Ramos (cell line): ENCODE measurements around the gene BASP1.

Experiments used
- in situ Hi-C: fragments of 300-500 bp; cut with MboI; formaldehyde crosslinking; loops from one replicate; pipeline ENCODE4 v1.14.3; 2022; ENCODE audit warnings: low sequenced_read_pairs; ENCODE audit not compliant: unreplicated experiment

Gene BASP1, protein sequence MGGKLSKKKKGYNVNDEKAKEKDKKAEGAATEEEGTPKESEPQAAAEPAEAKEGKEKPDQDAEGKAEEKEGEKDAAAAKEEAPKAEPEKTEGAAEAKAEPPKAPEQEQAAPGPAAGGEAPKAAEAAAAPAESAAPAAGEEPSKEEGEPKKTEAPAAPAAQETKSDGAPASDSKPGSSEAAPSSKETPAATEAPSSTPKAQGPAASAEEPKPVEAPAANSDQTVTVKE

DNA sequence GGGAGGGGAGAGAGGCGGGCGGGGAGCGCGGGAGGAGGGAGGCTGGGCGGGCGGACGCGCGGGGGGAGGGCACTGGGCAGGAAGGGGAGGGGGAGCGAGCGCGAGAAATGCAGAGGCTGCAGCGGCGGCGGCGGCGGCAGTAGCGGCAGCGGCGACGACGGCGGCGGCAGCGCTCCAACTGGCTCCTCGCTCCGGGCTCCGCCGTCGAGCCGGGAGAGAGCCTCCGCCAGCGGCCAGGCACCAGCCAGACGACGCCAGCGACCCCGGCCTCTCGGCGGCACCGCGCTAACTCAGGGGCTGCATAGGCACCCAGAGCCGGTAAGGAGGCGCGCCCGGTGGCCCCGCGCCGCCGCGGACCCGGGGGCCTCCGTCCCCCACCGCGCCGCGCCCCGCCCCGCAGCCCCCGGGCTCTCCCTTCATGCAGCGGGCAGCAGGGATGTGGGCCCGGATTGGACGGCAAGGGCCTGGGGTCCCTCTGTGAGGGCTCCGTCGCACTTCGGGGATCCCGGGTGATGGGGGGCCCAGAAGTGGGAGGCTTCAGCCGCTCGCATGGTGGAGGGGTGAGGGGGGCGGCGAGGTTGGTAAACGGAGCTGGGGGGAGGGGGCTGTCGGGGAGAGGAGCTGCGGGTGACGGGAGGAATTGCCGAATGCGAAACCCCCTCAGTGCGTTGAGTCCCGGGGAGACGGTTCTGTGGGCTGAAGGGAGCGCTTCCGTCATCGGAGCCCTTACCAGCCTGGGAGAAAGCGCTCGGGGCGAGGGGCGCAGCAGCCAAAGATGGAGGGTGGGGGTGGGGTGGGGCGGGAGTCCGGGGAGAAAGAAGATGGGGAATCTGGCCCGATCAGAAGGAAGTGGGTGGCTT, at the start of gene BASP1:
TSS of gene BASP1 (plus strand) at position 139 of the 860 bp plus-strand sequence. CDS start 57,586 bp downstream, outside the sequence.
- in situ Hi-C loops: loop anchor here (10.0 kb wide), 1 partner anchor 1087 kb away; no protein-coding TSS in a partner anchor

- in situ Hi-C loops: no loop called here
Observed at GRCh38 chr5:17169507-17169906, 47.9 kb upstream of the BASP1 start.

- in situ Hi-C loops: no loop called here
Observed at GRCh38 chr5:17172791-17173190, 44.6 kb upstream of the BASP1 start.

DNA sequence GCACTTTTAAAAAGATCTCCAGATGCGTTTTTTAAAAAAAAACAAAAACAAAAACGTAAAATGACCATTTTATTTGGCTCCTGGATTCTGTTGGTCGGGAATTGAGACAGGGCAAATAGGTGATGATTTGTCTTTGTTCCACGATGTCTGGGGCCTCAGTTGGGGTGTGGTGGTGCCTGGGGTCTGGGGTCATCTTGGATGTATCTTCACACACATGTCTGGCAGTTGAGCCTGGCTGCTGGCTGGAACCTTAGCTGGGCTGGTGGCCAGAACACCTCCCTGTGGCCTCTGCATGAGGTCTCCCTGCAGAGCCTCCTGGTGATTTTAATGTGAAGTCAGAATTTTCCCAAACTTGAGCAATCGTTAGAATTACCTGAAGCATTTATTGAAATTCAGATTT, 42.5 kb upstream of the BASP1 start:
- in situ Hi-C loops: no loop called here

- in situ Hi-C loops: no loop called here
Observed at GRCh38 chr5:17177501-17178372, 39.7 kb upstream of the BASP1 start.

DNA sequence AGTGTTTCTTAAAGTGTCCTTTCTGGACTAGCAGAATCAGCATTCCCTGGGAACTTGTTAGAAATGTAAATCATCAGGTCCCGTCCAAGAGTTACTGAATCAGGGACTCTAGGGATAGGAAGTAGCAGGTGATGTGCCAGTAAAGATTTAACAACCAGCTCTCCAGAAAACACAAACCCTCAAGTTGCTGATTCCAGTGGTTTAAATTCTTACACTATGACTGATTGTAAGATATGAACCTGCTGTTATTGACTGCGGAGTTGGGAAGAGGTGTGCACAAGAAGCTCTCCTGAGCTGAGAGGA, 39.1 kb upstream of the BASP1 start:
- in situ Hi-C loops: no loop called here

DNA sequence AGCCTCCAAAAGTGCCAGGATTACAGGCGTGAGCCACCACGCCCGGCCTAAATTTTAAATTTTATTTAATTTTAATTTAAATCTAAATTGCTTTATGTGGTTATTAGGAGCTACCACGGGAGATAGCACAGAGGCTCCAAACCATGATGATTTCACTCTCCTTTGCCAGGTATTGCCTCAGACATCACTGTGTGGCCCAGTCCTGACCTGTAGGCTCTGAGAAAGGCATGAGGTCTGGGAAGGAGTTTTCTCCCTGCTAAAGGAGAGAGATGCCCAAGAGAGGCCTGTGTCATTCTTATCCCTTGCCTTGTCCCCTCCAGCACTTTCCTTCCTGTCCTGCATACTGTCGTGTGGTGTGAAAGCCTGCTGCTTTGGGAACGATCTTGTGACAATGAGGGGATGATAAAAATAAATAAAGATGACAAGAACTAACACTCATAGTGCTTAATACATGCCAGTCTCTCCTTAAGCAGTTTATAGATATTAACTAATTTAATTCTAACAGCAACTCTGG, 37.0 kb upstream of the BASP1 start:
- in situ Hi-C loops: loop anchor here (10.0 kb wide), 1 partner anchor 386 kb away; no protein-coding TSS in a partner anchor

DNA sequence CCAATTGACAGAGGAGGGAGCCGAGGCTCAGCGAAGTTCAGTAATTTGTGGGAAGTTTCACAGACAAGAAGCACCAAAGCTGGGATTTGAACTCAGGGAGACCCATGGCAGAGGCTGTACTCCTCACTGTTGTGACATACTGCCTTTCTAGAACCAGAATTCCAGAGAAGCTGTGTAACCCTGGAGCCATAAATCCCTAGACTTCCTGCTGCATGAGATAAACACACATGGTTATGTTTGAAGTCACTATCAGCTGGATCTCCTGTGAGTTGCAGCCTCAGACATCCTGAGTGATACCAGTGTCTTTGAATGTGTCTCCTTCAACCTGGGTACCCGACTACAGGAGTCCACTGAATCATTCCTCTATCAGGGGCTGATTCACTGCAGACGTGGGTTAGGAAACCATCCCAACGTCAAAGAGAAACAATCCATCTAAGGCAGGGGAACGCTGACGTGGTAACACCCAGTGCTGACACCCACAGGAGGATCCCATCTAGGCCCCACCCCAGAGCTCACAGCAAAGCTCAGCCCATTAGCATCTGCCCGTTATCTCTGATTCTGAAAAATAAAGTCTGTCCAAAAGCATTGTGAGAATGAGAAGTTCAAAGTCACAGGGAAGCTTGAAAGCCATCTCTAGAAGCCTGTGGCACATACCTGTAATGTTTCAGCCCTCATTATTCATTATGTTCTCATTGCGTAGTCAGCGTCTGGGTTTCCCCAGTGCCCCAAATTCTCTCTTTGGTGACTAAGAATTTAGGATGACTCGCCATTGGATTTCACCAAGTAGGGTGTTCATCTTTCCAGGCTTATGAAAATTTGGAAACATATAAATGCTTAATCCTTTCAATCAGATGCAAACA, 36.3 kb upstream of the BASP1 start:
- in situ Hi-C loops: loop anchor here (10.0 kb wide), 1 partner anchor 386 kb away; no protein-coding TSS in a partner anchor

DNA sequence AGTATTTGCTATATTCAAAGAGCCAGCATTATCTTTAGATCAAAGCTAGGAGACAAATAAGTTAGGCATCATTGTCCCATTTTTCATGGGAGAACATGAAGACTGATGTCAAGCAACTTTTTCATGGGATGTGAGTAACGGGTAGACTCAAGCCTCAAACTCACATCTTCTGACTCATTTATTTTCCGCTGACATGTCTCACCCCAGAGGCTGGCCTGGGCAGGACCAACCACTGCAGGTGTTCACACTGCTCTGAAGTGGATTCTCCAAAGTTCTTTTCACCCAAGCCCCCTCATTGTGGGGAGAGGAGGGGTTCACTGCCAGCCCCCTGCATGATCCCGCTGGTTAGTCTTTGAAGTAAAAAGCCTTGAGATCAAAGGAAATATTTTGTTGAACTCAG, 34.9 kb upstream of the BASP1 start:
- in situ Hi-C loops: loop anchor here (10.0 kb wide), 1 partner anchor 388 kb away; no protein-coding TSS in a partner anchor

DNA sequence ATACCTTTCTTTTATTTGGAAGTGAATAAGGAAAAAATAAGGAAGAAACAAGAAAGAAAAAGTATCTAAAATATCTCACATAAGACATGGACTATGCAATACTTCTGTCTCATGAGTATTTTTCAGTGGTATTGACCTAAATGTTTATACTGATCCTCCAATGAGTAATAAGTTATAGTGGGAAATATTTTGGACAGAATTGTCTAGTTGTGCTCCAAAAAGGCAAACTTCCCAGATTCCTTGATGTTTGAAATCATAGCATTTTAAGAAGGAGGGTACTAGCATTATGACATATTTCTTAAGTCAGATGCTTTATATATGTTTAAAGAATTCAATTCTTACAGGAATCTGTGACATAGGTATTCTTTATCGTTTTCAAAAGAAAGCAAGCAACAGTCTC, 34.5 kb upstream of the BASP1 start:
- in situ Hi-C loops: loop anchor here (10.0 kb wide), 1 partner anchor 388 kb away; no protein-coding TSS in a partner anchor

DNA sequence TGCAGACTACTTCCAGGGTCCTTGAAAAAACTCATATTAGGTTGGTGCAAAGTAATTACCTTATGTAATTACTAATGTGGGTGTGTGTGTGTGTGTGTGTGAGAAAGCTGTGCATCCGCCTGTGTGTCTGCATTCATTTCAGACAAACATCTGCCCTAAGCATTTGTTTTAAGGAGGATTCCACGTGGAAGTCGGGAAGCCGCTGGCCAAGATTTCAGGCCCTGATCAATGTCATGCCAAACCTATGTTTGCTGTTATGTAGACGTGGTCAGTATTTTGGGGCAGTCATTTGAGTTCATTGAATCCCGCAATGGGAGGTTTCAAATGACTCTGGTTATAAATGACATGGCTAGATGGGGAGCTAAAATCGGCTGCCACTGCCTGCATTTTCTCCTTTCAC, 33.6 kb upstream of the BASP1 start:
- in situ Hi-C loops: loop anchor here (10.0 kb wide), 1 partner anchor 389 kb away; no protein-coding TSS in a partner anchor

GRCh38 chr5:17184588-17184987, 32.8 kb upstream of the BASP1 start:
- in situ Hi-C loops: loop anchor here (10.0 kb wide), 1 partner anchor 390 kb away; no protein-coding TSS in a partner anchor

DNA sequence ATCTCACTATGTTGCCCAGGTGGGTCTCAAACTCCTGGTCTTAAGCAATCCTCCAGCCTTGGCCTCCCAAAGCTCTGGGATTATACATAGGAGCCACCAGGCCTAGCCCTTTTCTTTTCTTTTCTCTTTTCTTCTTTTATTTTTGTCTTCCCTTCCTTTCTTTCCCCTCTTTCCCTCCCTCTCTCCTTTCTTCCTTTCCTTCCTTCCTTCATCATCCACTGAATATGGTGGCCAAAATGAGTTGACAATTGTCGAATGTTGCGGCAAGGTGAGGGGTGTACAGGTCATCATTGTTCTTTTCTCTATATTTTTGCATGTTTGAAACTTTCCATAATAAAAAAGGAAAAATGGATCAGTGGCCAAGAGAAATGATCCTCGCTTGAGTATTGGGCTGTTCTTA, 32.1 kb upstream of the BASP1 start:
- in situ Hi-C loops: loop anchor here (10.0 kb wide), 1 partner anchor 391 kb away; no protein-coding TSS in a partner anchor

GRCh38 chr5:17185773-17186172, 31.7 kb upstream of the BASP1 start:
- in situ Hi-C loops: loop anchor here (10.0 kb wide), 1 partner anchor 391 kb away; no protein-coding TSS in a partner anchor

GRCh38 chr5:17186256-17186655, 31.2 kb upstream of the BASP1 start:
- in situ Hi-C loops: loop anchor here (10.0 kb wide), 1 partner anchor 391 kb away; no protein-coding TSS in a partner anchor

DNA sequence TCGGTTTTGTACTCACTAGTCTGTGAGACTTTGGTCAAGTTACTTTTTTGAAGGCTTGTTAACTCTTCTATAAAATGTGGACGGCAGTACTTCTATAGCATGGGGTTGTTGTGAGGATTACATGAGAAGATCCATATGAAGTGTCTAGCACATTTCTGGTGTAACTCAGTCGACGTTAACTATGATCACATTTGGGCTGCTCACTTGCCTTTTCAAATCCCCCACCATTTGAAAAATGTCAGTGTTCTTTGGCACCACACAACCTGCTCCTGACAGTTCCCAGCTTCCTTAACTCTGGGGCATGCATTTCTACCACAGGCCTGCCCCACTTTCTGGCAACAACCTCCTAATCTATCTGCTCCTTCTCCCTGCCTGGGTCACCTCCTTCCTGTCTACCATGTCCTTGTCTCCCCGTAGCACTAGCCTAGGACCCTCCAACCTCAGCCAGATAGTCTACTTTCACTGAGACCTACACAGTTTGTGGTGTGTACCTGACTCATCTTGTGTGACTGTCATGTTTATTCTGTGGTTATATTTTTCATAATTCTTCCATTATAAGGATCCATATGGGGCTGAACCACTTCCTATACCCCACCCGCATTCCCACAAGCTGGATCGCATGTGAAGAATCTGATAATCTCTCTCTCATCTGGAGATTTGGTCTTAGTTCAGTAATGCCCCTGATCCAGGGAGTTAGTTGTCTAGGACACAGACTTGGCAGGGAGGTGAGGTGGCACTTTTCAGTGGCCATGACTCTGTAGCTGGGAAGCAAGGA, 30.2 kb upstream of the BASP1 start:
- in situ Hi-C loops: loop anchor here (10.0 kb wide), 1 partner anchor 392 kb away; no protein-coding TSS in a partner anchor

DNA sequence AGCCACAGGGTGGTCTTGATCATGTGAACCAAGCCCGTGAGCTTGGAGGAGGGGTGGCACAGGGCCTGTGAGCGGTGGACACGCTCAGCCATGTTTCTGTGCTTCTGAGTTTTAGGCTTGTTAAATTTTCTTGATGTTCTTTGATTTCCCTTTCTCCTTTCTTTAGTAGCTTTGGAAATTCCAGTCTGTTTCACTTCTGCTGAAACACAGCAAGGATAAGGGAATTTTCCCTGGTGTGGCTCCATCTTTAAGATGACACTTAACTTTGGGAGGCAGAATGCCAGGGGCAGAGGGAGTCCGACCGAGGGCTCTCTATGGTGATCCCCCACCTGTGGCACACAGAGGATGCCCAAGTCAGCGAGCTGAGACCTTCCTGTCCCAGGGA, 29.7 kb upstream of the BASP1 start:
- in situ Hi-C loops: loop anchor here (10.0 kb wide), 1 partner anchor 393 kb away; no protein-coding TSS in a partner anchor

DNA sequence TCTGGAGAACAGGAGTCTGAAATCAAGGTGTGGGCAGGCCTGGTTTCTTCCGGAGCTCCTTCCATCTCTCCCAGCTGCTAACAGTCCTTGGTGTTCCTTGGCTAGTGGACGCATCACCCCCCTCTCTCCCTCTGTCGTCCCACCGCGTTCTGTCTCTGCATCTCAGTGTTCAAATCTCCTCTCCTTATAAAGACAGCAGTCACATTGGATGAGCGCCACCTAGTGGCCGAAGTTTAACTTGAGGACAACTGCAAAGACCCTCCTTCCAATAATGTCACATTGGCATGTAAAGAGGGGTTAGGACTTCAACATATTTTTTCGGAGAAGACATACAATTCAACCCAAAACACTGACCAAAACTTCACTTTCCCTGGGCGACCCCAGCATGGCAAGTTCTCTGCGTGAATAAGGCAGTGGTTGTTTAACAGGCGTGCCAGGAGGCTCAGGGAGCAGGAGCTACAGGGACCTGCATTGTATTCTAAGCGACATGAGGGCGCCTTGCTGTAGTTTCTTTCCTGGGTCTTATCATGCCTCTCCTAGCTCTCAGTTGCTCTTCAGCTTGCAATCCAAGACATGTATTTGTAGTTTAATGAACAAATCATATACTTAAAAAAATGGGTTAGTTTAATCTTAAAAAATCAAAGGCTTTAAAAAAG, 27.9 kb upstream of the BASP1 start:
- in situ Hi-C loops: loop anchor here (10.0 kb wide), 1 partner anchor 395 kb away; no protein-coding TSS in a partner anchor
